ENCODE data around the gene TNRC6C. TPM values are rescaled to one million over a fixed set of nuclear protein-coding genes. Genes with fewer than 3 reads are reported as not detected.

Gene TNRC6C
- total and polyA plus RNA-seq, 9 of the 15 experiments (the other 6 are each of a cell fraction or from before 2014, with no cell fraction given) = 0.20 to 4.9 (median 2.3) TPM

GRCh38 chr17:78019367-78019975 lies 61.0 kb downstream of the TNRC6C start (continued):
- TF ChIP-seq REST (IDR thresholded peaks at IDR 0.05; ENCODE audit: borderline replicate concordance) (peak; percentile 54; the same call in 1 of the 2 replicates), REST (CRISPR knock-in tag; IDR thresholded peaks at IDR 0.05; ENCODE audit: low read depth) (no peak), RAD21 (CRISPR knock-in tag; conservative IDR thresholded peaks at IDR 0.05 in 1 of 2, IDR thresholded peaks at IDR 0.05 in 1 of 2) (peak; percentile 67 to 82), BCL6 (CRISPR knock-in tag; IDR thresholded peaks at IDR 0.05) (no peak), STAT6 (CRISPR knock-in tag; IDR thresholded peaks at IDR 0.05) (no peak), BRF1 (IDR thresholded peaks at IDR 0.05; ENCODE audit: borderline replicate concordance, extremely low read depth, insufficient read length) (no peak), ZFP36 (IDR thresholded peaks at IDR 0.05; ENCODE audit: low read depth, low read length, partially characterized antibody) (no peak), DPF2 (IDR thresholded peaks at IDR 0.05) (no peak), HMG20A (CRISPR knock-in tag; conservative IDR thresholded peaks at IDR 0.05) (no peak), FOXP1 (CRISPR knock-in tag; IDR thresholded peaks at IDR 0.05) (no peak), ZNF140 (CRISPR knock-in tag; IDR thresholded peaks at IDR 0.05) (no peak), FIP1L1 (IDR thresholded peaks at IDR 0.05; ENCODE audit: low read depth, low read length, poor library complexity, severe bottlenecking) (no peak), DDX20 (tag; IDR thresholded peaks at IDR 0.05; ENCODE audit: low read depth) (no peak), ZNF384 (IDR thresholded peaks at IDR 0.05; ENCODE audit: low read depth, low read length) (no peak), MXI1 (IDR thresholded peaks at IDR 0.05; ENCODE audit: low read depth, low read length) (no peak), GATA2 (CRISPR knock-in tag; IDR thresholded peaks at IDR 0.05) (no peak), ZNF174 (CRISPR knock-in tag; IDR thresholded peaks at IDR 0.05) (no peak), IFI16 (CRISPR knock-in tag; IDR thresholded peaks at IDR 0.05) (no peak), ZBTB7A (IDR thresholded peaks at IDR 0.05; ENCODE audit: borderline replicate concordance, control insufficient read depth, low read depth, low read length) (no peak)
